ENCODE measurements around the gene RGS7BP. TPM values are rescaled to one million over a fixed set of nuclear protein-coding genes. Genes with fewer than 3 reads are reported as not detected.
A peak's percentile ranks its signal among the peaks of the same experiment; 100 is the strongest.

Gene RGS7BP
- total RNA-seq (ENCODE audit: unreplicated experiment), result 0.27 TPM
- long read RNA-seq, result 0 reads

- Mint-ChIP-seq H3K36me3 (ENCODE audit: unreplicated experiment) (no peaks in the 10 kb centered on the region), H3K4me1 (ENCODE audit: low read depth, unreplicated experiment) (peaks cover 4% of the 10 kb centered on the region), H3K27ac (ENCODE audit: unreplicated experiment) (no peak within 1 kb of the TSS), H3K9me3 (ENCODE audit: unreplicated experiment) (no peaks in the 10 kb centered on the region), H3K4me3 (ENCODE audit: unreplicated experiment) (peak within 1 kb of the TSS; percentile 88), H3K27me3 (ENCODE audit: unreplicated experiment) (peaks cover 7% of the 10 kb centered on the region)
- TF ChIP-seq CTCF (IDR thresholded peaks at IDR 0.05; ENCODE audit: partially characterized antibody, unreplicated experiment), result no peak
- peak; percentile 75 for DNase-seq
Observed at GRCh38 chr5:64505769-64506566, at the start of gene RGS7BP. RGS7BP (plus strand) TSS chr5:64506015; CDS start chr5:64506625, 610 bp downstream.

- Mint-ChIP-seq H3K4me1 (ENCODE audit: low read depth, unreplicated experiment) (no peaks in the 10 kb centered on the region), H3K27ac (ENCODE audit: unreplicated experiment) (no peak overlapping the region), H3K4me3 (ENCODE audit: unreplicated experiment) (no peak overlapping the region), H3K27me3 (ENCODE audit: unreplicated experiment) (peaks cover 2% of the 10 kb centered on the region), H3K36me3 (ENCODE audit: unreplicated experiment) (no peaks in the 10 kb centered on the region), H3K9me3 (ENCODE audit: unreplicated experiment) (peaks cover 2% of the 10 kb centered on the region)
- DNase-seq, result no peak
- TF ChIP-seq CTCF (IDR thresholded peaks at IDR 0.05; ENCODE audit: partially characterized antibody, unreplicated experiment), result no peak
Observed at GRCh38 chr5:64457846-64458245, 48.0 kb upstream of the RGS7BP start.

GRCh38 chr5:64458948-64459347, 46.9 kb upstream of the RGS7BP start:
- no peak for DNase-seq
- Mint-ChIP-seq H3K27me3 (ENCODE audit: unreplicated experiment) (peaks cover 2% of the 10 kb centered on the region), H3K4me3 (ENCODE audit: unreplicated experiment) (no peak overlapping the region), H3K4me1 (ENCODE audit: low read depth, unreplicated experiment) (no peaks in the 10 kb centered on the region), H3K9me3 (ENCODE audit: unreplicated experiment) (peaks cover 4% of the 10 kb centered on the region), H3K27ac (ENCODE audit: unreplicated experiment) (no peak overlapping the region), H3K36me3 (ENCODE audit: unreplicated experiment) (no peaks in the 10 kb centered on the region)
- no peak for TF ChIP-seq CTCF (IDR thresholded peaks at IDR 0.05; ENCODE audit: partially characterized antibody, unreplicated experiment)

GRCh38 chr5:64462391-64462790, 43.4 kb upstream of the RGS7BP start:
- Mint-ChIP-seq H3K4me1 (ENCODE audit: low read depth, unreplicated experiment) (no peaks in the 10 kb centered on the region), H3K27me3 (ENCODE audit: unreplicated experiment) (peaks cover 2% of the 10 kb centered on the region), H3K27ac (ENCODE audit: unreplicated experiment) (no peak overlapping the region), H3K36me3 (ENCODE audit: unreplicated experiment) (no peaks in the 10 kb centered on the region), H3K9me3 (ENCODE audit: unreplicated experiment) (peaks cover 4% of the 10 kb centered on the region), H3K4me3 (ENCODE audit: unreplicated experiment) (no peak overlapping the region)
- no peak for TF ChIP-seq CTCF (IDR thresholded peaks at IDR 0.05; ENCODE audit: partially characterized antibody, unreplicated experiment)
- no peak for DNase-seq

GRCh38 chr5:64486163-64486562, 19.7 kb upstream of the RGS7BP start:
- TF ChIP-seq CTCF (IDR thresholded peaks at IDR 0.05; ENCODE audit: partially characterized antibody, unreplicated experiment), result no peak
- peaks cover 2% of the 10 kb centered on the region for H3K27me3 Mint-ChIP-seq (ENCODE audit: unreplicated experiment)
- no peak overlapping the region for H3K4me3 Mint-ChIP-seq (ENCODE audit: unreplicated experiment)

More at GRCh38 chr5:64486163-64486562, 19.7 kb upstream of the RGS7BP start:
- no peak for DNase-seq
- Mint-ChIP-seq H3K9me3 (ENCODE audit: unreplicated experiment) (peaks cover 3% of the 10 kb centered on the region), H3K36me3 (ENCODE audit: unreplicated experiment) (peaks cover 4% of the 10 kb centered on the region), H3K27ac (ENCODE audit: unreplicated experiment) (no peak overlapping the region), H3K4me1 (ENCODE audit: low read depth, unreplicated experiment) (no peaks in the 10 kb centered on the region)
